OCI-LY1 (cell line): ENCODE data around the gene KCNH2.

Source experiments
- H2AFZ ChIP-seq: fragments of 200-600 bp; sonication (generic), shearing (Covaris generic); 2 replicates; pipeline ENCODE4 v1.6.0; 2014; ENCODE audit warnings: antibody characterized with exemption, mild to moderate bottlenecking, low read length
- H3F3A ChIP-seq: fragments of 200-600 bp; sonication (generic), shearing (Covaris generic); 2 replicates; pipeline ENCODE4 v1.6.0; 2014; ENCODE audit warnings: mild to moderate bottlenecking, antibody characterized with exemption, low read length, moderate library complexity; ENCODE audit not compliant: insufficient read depth
- H3K27ac ChIP-seq: fragments of 200-600 bp; sonication (generic); 2 replicates; pipeline ENCODE4 v1.5.1; 2014; ENCODE audit warnings: low read length, mixed run types, mild to moderate bottlenecking, low read depth; ENCODE audit not compliant: poor library complexity, severe bottlenecking
- H3K27me3 ChIP-seq: fragments of 200-600 bp; sonication (generic); 2 replicates; pipeline ENCODE4 v1.6.0; 2014; ENCODE audit warnings: antibody characterized with exemption, mild to moderate bottlenecking, low read length, moderate library complexity; ENCODE audit not compliant: insufficient read depth
- H3K36me3 ChIP-seq: fragments of 200-600 bp; sonication (generic); 2 replicates; pipeline ENCODE4 v1.6.1; 2014; ENCODE audit warnings: mild to moderate bottlenecking, antibody characterized with exemption, low read length, moderate library complexity, mixed read lengths; ENCODE audit not compliant: insufficient read depth
- H3K4me1 ChIP-seq: fragments of 200-600 bp; sonication (generic); 2 replicates; pipeline ENCODE4 v1.5.1; 2014; ENCODE audit warnings: mild to moderate bottlenecking, low read length, moderate library complexity; ENCODE audit not compliant: insufficient read depth, severe bottlenecking
- H3K4me2 ChIP-seq: fragments of 200-600 bp; sonication (generic), shearing (Covaris generic); 2 replicates; pipeline ENCODE4 v1.6.1; 2014; ENCODE audit warnings: low read length
- H3K4me3 ChIP-seq: fragments of 200-600 bp; sonication (generic); 2 replicates; pipeline ENCODE4 v1.5.1; 2014; ENCODE audit warnings: low read length, low read depth, mild to moderate bottlenecking, mixed read lengths; ENCODE audit not compliant: poor library complexity, severe bottlenecking
- H3K79me2 ChIP-seq: fragments of 200-600 bp; shearing (Covaris generic); 2 replicates; pipeline ENCODE4 v1.6.1; 2016; ENCODE audit warnings: mixed run types, low read length, mixed read lengths; ENCODE audit not compliant: insufficient read depth
- H3K9ac ChIP-seq: fragments of 200-600 bp; sonication (generic), shearing (Covaris generic); 2 replicates; pipeline ENCODE4 v1.6.1; 2014; ENCODE audit warnings: mild to moderate bottlenecking, low read length, mixed read lengths
- H3K9me2 ChIP-seq: fragments of 200-600 bp; sonication (generic), shearing (Covaris generic); 2 replicates; pipeline ENCODE4 v1.6.1; 2014; ENCODE audit warnings: low read depth, mild to moderate bottlenecking, low read length, mixed read lengths
- H3K9me3 ChIP-seq: fragments of 200-600 bp; shearing (Covaris generic); 2 replicates; pipeline ENCODE4 v1.6.1; 2014; ENCODE audit warnings: low read length, mixed read lengths
- H4K20me1 ChIP-seq: fragments of 200-600 bp; sonication (generic), shearing (Covaris generic); 2 replicates; pipeline ENCODE4 v1.6.0; 2016; ENCODE audit warnings: mild to moderate bottlenecking, low read length; ENCODE audit not compliant: insufficient read depth
- CTCF ChIP-seq: fragments of 200-600 bp; sonication (generic), shearing (Covaris generic); IDR thresholded peaks from 2 replicates; pipeline ENCODE4 v1.5.1; 2017; ENCODE audit warnings: mild to moderate bottlenecking, antibody characterized with exemption, low read length, moderate library complexity, mixed read lengths
- EZH2 ChIP-seq: fragments of 200-600 bp; sonication (generic), shearing (Covaris generic); IDR thresholded peaks from 2 replicates; pipeline ENCODE4 v1.8.0; 2017; ENCODE audit warnings: borderline replicate concordance, mixed run types, mild to moderate bottlenecking, antibody characterized with exemption, low read length, moderate library complexity, mixed read lengths

Gene KCNH2

DNA sequence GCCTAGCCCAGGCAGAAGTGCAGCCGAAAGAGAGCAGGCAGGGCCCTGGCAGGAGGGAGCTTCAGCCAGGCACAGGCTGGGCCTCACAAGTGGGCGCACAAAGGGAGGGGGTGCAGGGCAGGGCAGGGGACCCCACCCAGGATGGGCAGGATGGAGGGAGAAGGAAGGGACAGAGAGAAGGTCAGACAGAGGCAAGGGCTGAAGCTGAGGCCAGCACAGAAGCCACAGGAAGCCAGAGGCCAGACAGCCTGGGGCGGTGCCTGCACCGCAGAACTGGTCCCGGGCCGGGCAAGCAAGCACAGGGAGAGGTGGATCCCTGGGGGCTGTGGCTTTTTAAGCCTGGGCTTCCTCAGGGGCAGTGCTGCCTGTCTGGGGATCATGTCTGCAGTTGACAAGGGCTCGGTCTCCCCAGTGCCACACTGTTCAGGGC, 29.4 kb upstream of the KCNH2 start:
- Histone ChIP-seq H3K27ac (no peak overlapping the region), H4K20me1 (no peaks in the 10 kb centered on the region), H3K27me3 (peaks cover 4% of the 10 kb centered on the region; the same call in 1 of the 2 replicates), H2AFZ (no peak overlapping the region), H3F3A (no peaks in the 10 kb centered on the region), H3K9ac (no peak overlapping the region), H3K4me3 (no peak overlapping the region), H3K79me2 (no peaks in the 10 kb centered on the region), H3K4me1 (peaks cover 7% of the 10 kb centered on the region), H3K36me3 (no peaks in the 10 kb centered on the region), H3K4me2 (no peak overlapping the region), H3K9me2 (no peaks in the 10 kb centered on the region), H3K9me3 (no peaks in the 10 kb centered on the region)
- TF ChIP-seq EZH2 (no peak), CTCF (no peak)

GRCh38 chr7:151006590-151007300, 28.6 kb upstream of the KCNH2 start:
- Histone ChIP-seq H3K4me2 (no peak overlapping the region), H3K9me2 (no peaks in the 10 kb centered on the region), H3K9me3 (no peaks in the 10 kb centered on the region), H3K4me3 (no peak overlapping the region), H3F3A (no peaks in the 10 kb centered on the region), H2AFZ (no peak overlapping the region), H3K36me3 (no peaks in the 10 kb centered on the region), H3K9ac (no peak overlapping the region), H3K79me2 (no peaks in the 10 kb centered on the region), H4K20me1 (no peaks in the 10 kb centered on the region), H3K27me3 (no peaks in the 10 kb centered on the region; the same call in 1 of the 2 replicates), H3K4me1 (peaks cover 7% of the 10 kb centered on the region), H3K27ac (no peak overlapping the region)
- TF ChIP-seq EZH2 = no peak

DNA sequence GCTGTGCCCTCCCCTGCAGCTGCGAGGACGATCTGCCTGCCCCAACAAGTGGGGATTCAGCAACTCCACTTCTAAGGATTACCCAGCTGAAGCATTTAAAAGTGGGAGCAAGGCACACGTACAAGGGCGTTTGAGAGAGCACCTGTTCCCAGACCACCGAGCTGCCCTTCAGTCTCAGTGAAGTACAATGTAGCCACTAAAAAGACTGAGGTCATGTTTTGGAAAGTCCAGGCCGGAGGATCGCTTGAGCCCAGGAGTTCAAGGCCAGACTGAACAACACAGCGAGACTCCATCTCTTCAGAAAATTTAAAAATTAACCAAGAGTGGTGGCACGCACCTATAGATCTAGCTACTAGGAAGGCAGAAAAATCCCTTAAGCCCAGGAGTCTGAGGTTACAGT, 27.4 kb upstream of the KCNH2 start:
- H3K9me3 ChIP-seq = no peaks in the 10 kb centered on the region
- no peaks in the 10 kb centered on the region for H3K79me2 ChIP-seq
- no peaks in the 10 kb centered on the region; the same call in 1 of the 2 replicates for H3K27me3 ChIP-seq
- H3K27ac ChIP-seq = no peak overlapping the region
- TF ChIP-seq EZH2 (no peak), CTCF (no peak)
- no peaks in the 10 kb centered on the region for H3K36me3 ChIP-seq
- H3F3A ChIP-seq = no peaks in the 10 kb centered on the region
- peaks cover 7% of the 10 kb centered on the region for H3K4me1 ChIP-seq
- H2AFZ ChIP-seq = no peak overlapping the region
- H3K9ac ChIP-seq = no peak overlapping the region
- H3K4me3 ChIP-seq = no peak overlapping the region
- no peaks in the 10 kb centered on the region for H3K9me2 ChIP-seq
- H4K20me1 ChIP-seq = no peaks in the 10 kb centered on the region
- H3K4me2 ChIP-seq = no peak overlapping the region

GRCh38 chr7:151003572-151003971, 25.5 kb upstream of the KCNH2 start:
- H3K9me2 ChIP-seq = no peaks in the 10 kb centered on the region
- no peaks in the 10 kb centered on the region for H3K79me2 ChIP-seq
- no peaks in the 10 kb centered on the region for H3K9me3 ChIP-seq
- H3K4me2 ChIP-seq = no peak overlapping the region
- no peak for TF ChIP-seq CTCF
- no peak for TF ChIP-seq EZH2
- H3K4me3 ChIP-seq = no peak overlapping the region
- no peak overlapping the region for H3K27ac ChIP-seq
- H3F3A ChIP-seq = no peaks in the 10 kb centered on the region
- H3K27me3 ChIP-seq = no peaks in the 10 kb centered on the region; the same call in 1 of the 2 replicates
- peaks cover 2% of the 10 kb centered on the region for H3K4me1 ChIP-seq
- no peak overlapping the region for H2AFZ ChIP-seq
- H3K9ac ChIP-seq = no peak overlapping the region
- no peaks in the 10 kb centered on the region for H4K20me1 ChIP-seq
- H3K36me3 ChIP-seq = no peaks in the 10 kb centered on the region
